A549 (cell line): ENCODE data around the gene ARL5C. TPM values are rescaled to one million over a fixed set of nuclear protein-coding genes. Genes with fewer than 3 reads are reported as not detected.
A peak's percentile ranks its signal among the peaks of the same experiment; 100 is the strongest.

ENCODE experiments used
- ATAC-seq, 2 experiments: fragments of 200-7000 bp in 1 of 2; fragments of >200 bp in 1 of 2; cut with Nextera tagmentation in 1 of 2; cut with Tn5 transposase in 1 of 2; 3 replicates each; pipeline versions ENCODE4 v1.8.0 to v1.9.1; 2018 to 2020; ENCODE audit warnings: mild to moderate bottlenecking in 1 of 2, moderate library complexity in 1 of 2
- CTCF ChIA-PET: fragments of 300-600 bp; sonication (Branson Sonifier 250); formaldehyde crosslinking; extraction: SDS; loops from one replicate; lab custom pipeline; 2021; ENCODE audit warnings: antibody characterized with exemption, inconsistent platforms; lab: Yijun Ruan, JAX
- POLR2A ChIA-PET: fragments of 350-600 bp; formaldehyde crosslinking; extraction: SDS; loops from one replicate; lab custom pipeline; 2021; ENCODE audit warnings: antibody characterized with exemption, inconsistent platforms; lab: Yijun Ruan, JAX
- DNase-seq, 2 experiments: peaks; one replicate each; pipeline versions ENCODE4 v3.0.0 to v3.0.0-alpha.2; 2011 to 2016; ENCODE audit warnings: low read depth in 1 of 2, low spot score in 1 of 2
- FAIRE-seq: peaks from 2 replicates; lab custom pipeline; 2011; peaks lifted over from hg19 to GRCh38; lab: Jason Lieb, UNC
- H3K27ac ChIP-seq, 2 experiments: fragments of >200 bp; sonication (Bioruptor Twin); formaldehyde crosslinking; 3 replicates each; pipeline ENCODE4 v1.5.1; 2016 to 2017
- H3K4me1 ChIP-seq: fragments of >200 bp; sonication (Bioruptor Twin); formaldehyde crosslinking; 3 replicates; pipeline ENCODE4 v1.6.1; 2016
- H3K4me2 ChIP-seq: fragments of >200 bp; sonication (Bioruptor Twin); formaldehyde crosslinking; 3 replicates; pipeline ENCODE4 v1.6.1; 2016
- H3K4me3 ChIP-seq: fragments of >200 bp; sonication (Bioruptor Twin); formaldehyde crosslinking; 3 replicates; pipeline ENCODE4 v1.5.1; 2016
- H3K9me3 ChIP-seq: fragments of >200 bp; sonication (Bioruptor Twin); formaldehyde crosslinking; 3 replicates; pipeline ENCODE4 v1.6.1; 2016
- CHD2 ChIP-seq: fragments of 150-350 bp; IDR thresholded peaks from 2 replicates; pipeline ENCODE4 v1.6.1; 2014; ENCODE audit warnings: low read length; ENCODE audit not compliant: partially characterized antibody
- FOSL2 ChIP-seq, 2 experiments: fragments of 450-650 bp in 1 of 2; fragments of >200 bp in 1 of 2; sonication (Bioruptor Twin) in 1 of 2; formaldehyde crosslinking; IDR thresholded peaks; 2 replicates each; pipeline versions ENCODE4 v1.5.0 to v1.6.1; 2016 to 2020; ENCODE audit warnings: mild to moderate bottlenecking in 1 of 2, moderate library complexity in 1 of 2
- HEYL ChIP-seq: fragments of 250-450 bp; sonication (Bioruptor Pico); IDR thresholded peaks from 2 replicates; pipeline ENCODE4 v1.8.0; 2021; ENCODE audit warnings: mild to moderate bottlenecking, moderate library complexity
- HOXA7 ChIP-seq: fragments of 250-450 bp; sonication (Bioruptor Pico); IDR thresholded peaks from 2 replicates; pipeline ENCODE4 v1.5.0; 2020; ENCODE audit warnings: mild to moderate bottlenecking, moderate library complexity
- HOXB5 ChIP-seq: fragments of 250-450 bp; sonication (Bioruptor Pico); IDR thresholded peaks from 2 replicates; pipeline ENCODE4 v1.5.0; 2020; ENCODE audit warnings: mild to moderate bottlenecking, moderate library complexity
- JUN ChIP-seq, 2 experiments: fragments of >200 bp; sonication (Bioruptor Twin); formaldehyde crosslinking; IDR thresholded peaks; 2 replicates in 1 of 2; 3 replicates in 1 of 2; pipeline ENCODE4 v1.6.1; 2016 to 2017
- MAFK ChIP-seq: fragments of 450-650 bp; IDR thresholded peaks from 2 replicates; pipeline ENCODE4 v1.6.1; 2014; ENCODE audit not compliant: partially characterized antibody
- MAZ ChIP-seq: fragments of 150-350 bp; IDR thresholded peaks from 2 replicates; pipeline ENCODE4 v1.6.1; 2014; ENCODE audit warnings: antibody characterized with exemption, low read depth, low read length, borderline replicate concordance
- MYC ChIP-seq: IDR thresholded peaks from 2 replicates; pipeline ENCODE4 v1.6.1; 2012; ENCODE audit warnings: mild to moderate bottlenecking, inconsistent platforms, low read length, improper control_type of control experiment, borderline replicate concordance
- NPAS2 ChIP-seq: fragments of 250-450 bp; sonication (Bioruptor Pico); IDR thresholded peaks from 2 replicates; pipeline ENCODE4 v1.8.0; 2022; ENCODE audit warnings: mild to moderate bottlenecking, moderate library complexity, borderline replicate concordance
- RFX5 ChIP-seq: fragments of 450-650 bp; IDR thresholded peaks from 2 replicates; pipeline ENCODE4 v1.7.1; 2014; ENCODE audit warnings: antibody characterized with exemption, mild to moderate bottlenecking, moderate library complexity
- SREBF2 ChIP-seq: fragments of 450-650 bp; IDR thresholded peaks from 2 replicates; pipeline ENCODE4 v1.6.1; 2014; ENCODE audit warnings: mild to moderate bottlenecking, moderate library complexity
- TP53 ChIP-seq: fragments of 250-450 bp; sonication (Bioruptor Pico); IDR thresholded peaks from 2 replicates; pipeline ENCODE4 v1.5.0; 2021; ENCODE audit warnings: mild to moderate bottlenecking, moderate library complexity
- ZC3H11A ChIP-seq: fragments of 450-650 bp; IDR thresholded peaks from 2 replicates; pipeline ENCODE4 v1.6.1; 2014; ENCODE audit warnings: antibody characterized with exemption, mild to moderate bottlenecking
- ZFP36 ChIP-seq: fragments of 450-650 bp; IDR thresholded peaks from 2 replicates; pipeline ENCODE4 v1.6.1; 2014; ENCODE audit warnings: borderline replicate concordance; ENCODE audit not compliant: partially characterized antibody
- ZSCAN20 ChIP-seq: fragments of 250-450 bp; sonication (Bioruptor Pico); IDR thresholded peaks from 2 replicates; pipeline ENCODE4 v1.8.0; 2022; ENCODE audit warnings: mild to moderate bottlenecking, moderate library complexity
- WGBS: methylation state at CpG from one replicate; pipeline ENCODE4 v1.1.6; 2017; ENCODE audit errors: missing lambda C conversion rate; 5-methylcytosine and 5-hydroxymethylcytosine counted together
- polyA plus RNA-seq, 4 experiments: library from polyadenylated mRNA; depleted of rRNA in 3 of 4; stranded (reverse); fragments of >200 nt; fragmentation: RNase III in 1 of 4; extraction: RNeasy Plus Mini Kit Qiagen cat#74134 plus additional on column Dnase treatment in 1 of 4; gene quantifications; 2 replicates in 3 of 4; 3 replicates in 1 of 4; pipeline ENCODE4 v1.2.3, GENCODE V29; 2011 to 2017
- TF ChIP-seq, protein P1 (sequence below): fragments of >200 bp; sonication (Bioruptor Twin); formaldehyde crosslinking; IDR thresholded peaks from 2 replicates; pipeline ENCODE4 v1.6.1; 2016
- TF ChIP-seq, protein P2 (sequence below): fragments of 250-450 bp; sonication (Bioruptor Pico); IDR thresholded peaks from 2 replicates; pipeline ENCODE4 v1.5.0; 2021; ENCODE audit warnings: mild to moderate bottlenecking, moderate library complexity, borderline replicate concordance
- TF ChIP-seq, protein P3 (sequence below): fragments of 250-450 bp; sonication (Bioruptor Pico); IDR thresholded peaks from 2 replicates; pipeline ENCODE4 v1.5.0; 2020; ENCODE audit warnings: low read depth, mild to moderate bottlenecking, moderate library complexity

Gene ARL5C
- polyA plus RNA-seq, 2 of the 4 experiments (the other 2 are of a cell fraction): not detected

DNA sequence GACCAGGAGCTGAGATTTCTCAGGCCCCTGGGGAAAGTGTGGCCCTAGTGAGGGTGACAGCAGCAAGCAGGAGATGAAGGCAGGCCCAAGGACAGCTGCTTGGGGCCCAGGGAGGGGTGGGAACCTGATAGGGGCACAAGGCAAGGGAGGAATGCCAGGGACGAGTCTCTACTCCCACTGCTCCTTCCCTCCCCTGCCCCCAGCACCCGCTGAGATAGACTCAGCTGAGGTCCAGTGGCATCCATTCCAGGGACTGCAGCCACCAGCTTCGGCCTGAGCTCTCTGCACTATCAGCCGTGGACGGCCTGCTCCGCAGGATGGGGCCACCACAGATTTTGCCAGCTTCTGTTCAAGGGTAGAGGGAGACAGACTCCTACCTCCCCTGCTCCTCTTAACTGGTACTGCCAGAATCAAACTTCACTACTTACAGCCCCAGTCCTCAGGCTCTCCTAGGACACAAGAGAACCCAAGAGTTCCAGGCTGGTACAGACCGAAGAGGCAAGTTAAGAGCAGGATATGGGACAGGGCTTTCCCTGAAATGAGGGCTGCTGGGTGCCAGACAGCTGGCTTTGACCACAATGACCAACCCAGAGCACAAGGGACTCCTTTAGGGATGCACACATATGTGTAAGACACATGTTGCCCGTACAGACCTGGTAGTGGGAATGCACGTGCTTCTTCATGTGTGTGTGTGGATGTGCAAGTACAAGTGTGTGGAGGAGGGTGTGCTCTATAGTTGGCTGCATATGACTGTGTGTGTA is 26.0 kb upstream of the ARL5C start:
- H3K4me3 ChIP-seq: no peak overlapping the region
- FAIRE-seq (no peak), DNase-seq (no peak), ATAC-seq (no peak)
- CTCF ChIA-PET: interaction anchor here (1.0 to 6.9 kb wide), 10 partner anchors 9 to 210 kb away, joined by 3 to 115 read pairs (median 5); no protein-coding TSS in a partner anchor
- peaks cover 25% of the 10 kb centered on the region for H3K4me1 ChIP-seq
- H3K9me3 ChIP-seq: no peaks in the 10 kb centered on the region
- no peak overlapping the region for H3K27ac ChIP-seq
- H3K4me2 ChIP-seq: no peak overlapping the region
- POLR2A ChIA-PET: no interaction called here
- no peak for TF ChIP-seq ZFP36
- TF ChIP-seq, protein P1, sequence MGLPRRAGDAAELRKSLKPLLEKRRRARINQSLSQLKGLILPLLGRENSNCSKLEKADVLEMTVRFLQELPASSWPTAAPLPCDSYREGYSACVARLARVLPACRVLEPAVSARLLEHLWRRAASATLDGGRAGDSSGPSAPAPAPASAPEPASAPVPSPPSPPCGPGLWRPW: no peak
- TF ChIP-seq, protein P2, sequence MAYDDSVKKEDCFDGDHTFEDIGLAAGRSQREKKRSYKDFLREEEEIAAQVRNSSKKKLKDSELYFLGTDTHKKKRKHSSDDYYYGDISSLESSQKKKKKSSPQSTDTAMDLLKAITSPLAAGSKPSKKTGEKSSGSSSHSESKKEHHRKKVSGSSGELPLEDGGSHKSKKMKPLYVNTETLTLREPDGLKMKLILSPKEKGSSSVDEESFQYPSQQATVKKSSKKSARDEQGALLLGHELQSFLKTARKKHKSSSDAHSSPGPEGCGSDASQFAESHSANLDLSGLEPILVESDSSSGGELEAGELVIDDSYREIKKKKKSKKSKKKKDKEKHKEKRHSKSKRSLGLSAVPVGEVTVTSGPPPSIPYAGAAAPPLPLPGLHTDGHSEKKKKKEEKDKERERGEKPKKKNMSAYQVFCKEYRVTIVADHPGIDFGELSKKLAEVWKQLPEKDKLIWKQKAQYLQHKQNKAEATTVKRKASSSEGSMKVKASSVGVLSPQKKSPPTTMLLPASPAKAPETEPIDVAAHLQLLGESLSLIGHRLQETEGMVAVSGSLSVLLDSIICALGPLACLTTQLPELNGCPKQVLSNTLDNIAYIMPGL (CRISPR knock-in tag): no peak
- no peak for TF ChIP-seq MAZ
- no peak for TF ChIP-seq ZC3H11A
- TF ChIP-seq NPAS2 (CRISPR knock-in tag): no peak
- TF ChIP-seq JUN (IDR thresholded peaks at IDR 0.05): no peak
- no peak for TF ChIP-seq HOXA7 (CRISPR knock-in tag)
- no peak for TF ChIP-seq HOXB5 (CRISPR knock-in tag)
- no peak for TF ChIP-seq ZSCAN20 (CRISPR knock-in tag)
- no peak for TF ChIP-seq TP53
- no peak for TF ChIP-seq FOSL2 (IDR thresholded peaks at IDR 0.05)
- TF ChIP-seq FOSL2 (CRISPR knock-in tag; IDR thresholded peaks at IDR 0.05): no peak
- no peak for TF ChIP-seq RFX5
- TF ChIP-seq, protein P3, sequence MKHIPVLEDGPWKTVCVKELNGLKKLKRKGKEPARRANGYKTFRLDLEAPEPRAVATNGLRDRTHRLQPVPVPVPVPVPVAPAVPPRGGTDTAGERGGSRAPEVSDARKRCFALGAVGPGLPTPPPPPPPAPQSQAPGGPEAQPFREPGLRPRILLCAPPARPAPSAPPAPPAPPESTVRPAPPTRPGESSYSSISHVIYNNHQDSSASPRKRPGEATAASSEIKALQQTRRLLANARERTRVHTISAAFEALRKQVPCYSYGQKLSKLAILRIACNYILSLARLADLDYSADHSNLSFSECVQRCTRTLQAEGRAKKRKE (CRISPR knock-in tag): no peak
- 88% methylated on average over 9 of the region's 9 CpGs for WGBS

DNA sequence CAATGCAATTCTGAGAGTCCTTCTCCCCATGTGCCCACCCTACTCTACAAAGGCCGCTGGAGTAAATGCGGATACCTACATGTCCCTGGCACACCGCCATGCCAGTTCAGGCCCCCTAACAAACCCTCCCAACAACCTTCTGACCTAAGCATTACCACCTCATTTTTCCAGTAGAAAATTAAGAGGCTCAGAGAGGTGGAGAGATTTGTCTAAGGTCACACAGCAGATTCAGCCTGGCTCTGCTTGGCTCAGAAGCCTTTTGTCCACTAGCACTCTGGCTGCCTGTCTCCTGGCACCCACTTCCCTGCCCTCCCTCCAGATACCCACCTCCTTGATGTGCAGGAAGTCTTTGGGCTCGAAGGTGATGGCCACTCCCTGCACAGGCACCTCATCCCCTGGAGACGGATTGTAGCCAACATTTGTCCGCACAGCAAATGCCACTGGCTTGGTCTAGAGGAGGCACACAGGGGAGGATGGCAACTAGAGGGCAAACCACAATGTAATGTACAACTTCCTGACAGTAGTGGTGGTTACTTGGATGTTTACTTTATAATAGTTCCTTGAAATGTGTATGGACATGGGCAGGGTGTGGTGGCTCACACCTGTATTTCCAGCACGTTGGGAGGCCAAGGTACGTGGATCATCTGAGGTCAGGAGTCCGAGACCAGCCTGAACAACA is 21.3 kb upstream of the ARL5C start:
- Histone ChIP-seq H3K4me1 (no peaks in the 10 kb centered on the region), H3K4me2 (no peak overlapping the region), H3K9me3 (no peaks in the 10 kb centered on the region), H3K4me3 (no peak overlapping the region), H3K27ac (no peak overlapping the region)
- ATAC-seq (no peak), FAIRE-seq (no peak), DNase-seq (no peak)
- TF ChIP-seq MAFK (no peak), SREBF2 (no peak), HEYL (CRISPR knock-in tag) (no peak), ZFP36 (peak; percentile 34), ZSCAN20 (CRISPR knock-in tag) (no peak), CHD2 (no peak), MYC (no peak)
- POLR2A ChIA-PET: no interaction called here
- CTCF ChIA-PET: interaction anchor here (1.1 to 7.1 kb wide), 8 partner anchors 8 to 57 kb away, joined by 4 to 69 read pairs (median 5); partner anchors contain the start of gene ARL5C
- WGBS: 93% methylated on average over 9 of the region's 9 CpGs
